PC-9 (cell line): Measurements from ENCODE around the gene CFAP46. TPM values are rescaled to one million over a fixed set of nuclear protein-coding genes. Genes with fewer than 3 reads are reported as not detected.

ENCODE experiments used
- BruUV-seq: library from RNA; stranded (reverse); fragments of 400-500 nt; replicated peaks from 2 replicates; lab custom pipeline; 2021; lab: Mats Ljungman, UMichigan
- CTCF ChIA-PET: fragments of 300-600 bp; sonication (Branson Sonifier 250); formaldehyde crosslinking; loops from one replicate; lab custom pipeline; 2022; ENCODE audit warnings: antibody characterized with exemption; lab: Charles Lee
- POLR2A ChIA-PET: fragments of 300-600 bp; sonication (Branson Sonifier 250); formaldehyde crosslinking; loops from one replicate; lab custom pipeline; 2022; ENCODE audit warnings: antibody characterized with exemption; ENCODE audit not compliant: unreplicated experiment; lab: Charles Lee
- DNase-seq, 2 experiments: peaks; one replicate each; pipeline versions ENCODE4 v3.0.0 to v3.0.0-alpha.2; 2015 to 2022; ENCODE audit warnings: mixed read lengths in 1 of 2
- H2AFZ ChIP-seq: fragments of 200-600 bp; sonication (generic); 2 replicates; pipeline ENCODE4 v1.8.1; 2017; ENCODE audit warnings: antibody characterized with exemption
- H3F3A ChIP-seq: fragments of 200-600 bp; sonication (generic); 2 replicates; pipeline ENCODE4 v1.8.1; 2017; ENCODE audit warnings: antibody characterized with exemption, mild to moderate bottlenecking, low read depth; ENCODE audit not compliant: insufficient read depth
- H3K27ac ChIP-seq: fragments of 200-600 bp; sonication (generic); 2 replicates; pipeline ENCODE4 v1.6.1; 2016; ENCODE audit warnings: mixed run types
- H3K27me3 ChIP-seq: fragments of 200-600 bp; sonication (generic); 2 replicates; pipeline ENCODE4 v1.6.1; 2016; ENCODE audit warnings: low read depth, mixed run types; ENCODE audit not compliant: insufficient read depth
- H3K36me3 ChIP-seq: fragments of 200-600 bp; sonication (generic); 2 replicates; pipeline ENCODE4 v1.6.1; 2016; ENCODE audit warnings: low read depth, mixed run types
- H3K4me1 ChIP-seq: fragments of 200-600 bp; sonication (generic); replicated peaks from 2 replicates; pipeline ENCODE4 v1.6.1; 2016; ENCODE audit warnings: mixed run types; ENCODE audit not compliant: insufficient read depth
- H3K4me2 ChIP-seq: fragments of 200-600 bp; sonication (generic); 2 replicates; pipeline ENCODE4 v1.6.1; 2017; ENCODE audit warnings: mixed run types
- H3K4me3 ChIP-seq: fragments of 200-600 bp; sonication (generic); 2 replicates; pipeline ENCODE4 v1.6.1; 2016; ENCODE audit warnings: mixed run types
- H3K79me2 ChIP-seq: fragments of 200-600 bp; sonication (generic); 2 replicates; pipeline ENCODE4 v1.6.1; 2017; ENCODE audit warnings: low read depth, mixed run types
- H3K9me2 ChIP-seq: fragments of 200-600 bp; sonication (generic); 2 replicates; pipeline ENCODE4 v1.8.1; 2017; ENCODE audit warnings: mild to moderate bottlenecking; ENCODE audit not compliant: insufficient read depth
- H3K9me3 ChIP-seq: fragments of 200-600 bp; sonication (generic); 2 replicates; pipeline ENCODE4 v1.8.1; 2016; ENCODE audit warnings: low read depth; ENCODE audit not compliant: insufficient read depth
- H4K20me1 ChIP-seq: fragments of 200-600 bp; sonication (generic); 2 replicates; pipeline ENCODE4 v1.8.1; 2017; ENCODE audit not compliant: insufficient read depth
- EZH2 ChIP-seq: fragments of 200-600 bp; sonication (generic); IDR thresholded peaks from 2 replicates; pipeline ENCODE4 v1.8.0; 2017; ENCODE audit warnings: antibody characterized with exemption, low read depth
- intact Hi-C: fragments of 100-400 bp; cut with micrococcal nuclease; formaldehyde crosslinking; loops from one replicate; pipeline ENCODE4 v1.10.0; 2022; ENCODE audit not compliant: unreplicated experiment
- total RNA-seq: library from RNA; stranded (reverse); gene quantifications from 2 replicates; pipeline ENCODE4 v1.2.3, GENCODE V29; 2021
- TF ChIP-seq, protein P1 (sequence below): fragments of 200-600 bp; sonication (generic); conservative IDR thresholded peaks from 2 replicates; pipeline ENCODE4 v1.6.1; 2017; ENCODE audit warnings: mixed run types, antibody characterized with exemption, mild to moderate bottlenecking, moderate library complexity

Gene CFAP46
- total RNA-seq, 1 experiment from 2014 or later: not detected

DNA sequence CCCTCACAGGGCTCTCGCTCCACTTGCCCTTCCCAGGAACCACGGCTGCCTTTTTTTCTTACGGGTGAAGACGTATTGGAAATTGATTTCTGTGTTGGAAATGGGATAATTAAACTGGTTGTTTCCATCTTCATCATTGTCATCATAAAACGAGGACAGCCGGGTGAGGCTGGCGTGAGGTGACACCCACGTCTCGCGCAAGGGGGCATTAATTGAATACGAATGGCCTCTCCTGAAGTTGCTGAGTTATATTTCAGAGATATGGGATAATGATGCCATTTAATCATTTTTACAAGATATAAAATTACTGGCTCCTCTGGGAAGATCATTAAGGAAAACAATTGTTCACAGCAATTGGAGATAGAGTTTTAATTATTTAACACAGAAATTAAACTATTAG lies 138.1 kb downstream of the CFAP46 start:
- Histone ChIP-seq H3K9me3 (no peaks in the 10 kb centered on the region), H3K4me2 (no peak overlapping the region), H3K4me1 (no peaks in the 10 kb centered on the region), H3K36me3 (no peaks in the 10 kb centered on the region), H3K4me3 (no peak overlapping the region), H3F3A (no peaks in the 10 kb centered on the region), H3K27ac (no peak overlapping the region), H3K27me3 (peaks cover 7% of the 10 kb centered on the region; the same call in 1 of the 2 replicates), H3K9me2 (no peaks in the 10 kb centered on the region), H4K20me1 (no peaks in the 10 kb centered on the region), H3K79me2 (no peaks in the 10 kb centered on the region), H2AFZ (no peak overlapping the region)
- no TSS peak for BruUV-seq
- intact Hi-C loops: no loop called here
- POLR2A ChIA-PET: no interaction called here
- no peak for DNase-seq
- CTCF ChIA-PET: no interaction called here
- no peak for TF ChIP-seq EZH2
- TF ChIP-seq, protein P1, sequence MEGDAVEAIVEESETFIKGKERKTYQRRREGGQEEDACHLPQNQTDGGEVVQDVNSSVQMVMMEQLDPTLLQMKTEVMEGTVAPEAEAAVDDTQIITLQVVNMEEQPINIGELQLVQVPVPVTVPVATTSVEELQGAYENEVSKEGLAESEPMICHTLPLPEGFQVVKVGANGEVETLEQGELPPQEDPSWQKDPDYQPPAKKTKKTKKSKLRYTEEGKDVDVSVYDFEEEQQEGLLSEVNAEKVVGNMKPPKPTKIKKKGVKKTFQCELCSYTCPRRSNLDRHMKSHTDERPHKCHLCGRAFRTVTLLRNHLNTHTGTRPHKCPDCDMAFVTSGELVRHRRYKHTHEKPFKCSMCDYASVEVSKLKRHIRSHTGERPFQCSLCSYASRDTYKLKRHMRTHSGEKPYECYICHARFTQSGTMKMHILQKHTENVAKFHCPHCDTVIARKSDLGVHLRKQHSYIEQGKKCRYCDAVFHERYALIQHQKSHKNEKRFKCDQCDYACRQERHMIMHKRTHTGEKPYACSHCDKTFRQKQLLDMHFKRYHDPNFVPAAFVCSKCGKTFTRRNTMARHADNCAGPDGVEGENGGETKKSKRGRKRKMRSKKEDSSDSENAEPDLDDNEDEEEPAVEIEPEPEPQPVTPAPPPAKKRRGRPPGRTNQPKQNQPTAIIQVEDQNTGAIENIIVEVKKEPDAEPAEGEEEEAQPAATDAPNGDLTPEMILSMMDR: no peak

DNA sequence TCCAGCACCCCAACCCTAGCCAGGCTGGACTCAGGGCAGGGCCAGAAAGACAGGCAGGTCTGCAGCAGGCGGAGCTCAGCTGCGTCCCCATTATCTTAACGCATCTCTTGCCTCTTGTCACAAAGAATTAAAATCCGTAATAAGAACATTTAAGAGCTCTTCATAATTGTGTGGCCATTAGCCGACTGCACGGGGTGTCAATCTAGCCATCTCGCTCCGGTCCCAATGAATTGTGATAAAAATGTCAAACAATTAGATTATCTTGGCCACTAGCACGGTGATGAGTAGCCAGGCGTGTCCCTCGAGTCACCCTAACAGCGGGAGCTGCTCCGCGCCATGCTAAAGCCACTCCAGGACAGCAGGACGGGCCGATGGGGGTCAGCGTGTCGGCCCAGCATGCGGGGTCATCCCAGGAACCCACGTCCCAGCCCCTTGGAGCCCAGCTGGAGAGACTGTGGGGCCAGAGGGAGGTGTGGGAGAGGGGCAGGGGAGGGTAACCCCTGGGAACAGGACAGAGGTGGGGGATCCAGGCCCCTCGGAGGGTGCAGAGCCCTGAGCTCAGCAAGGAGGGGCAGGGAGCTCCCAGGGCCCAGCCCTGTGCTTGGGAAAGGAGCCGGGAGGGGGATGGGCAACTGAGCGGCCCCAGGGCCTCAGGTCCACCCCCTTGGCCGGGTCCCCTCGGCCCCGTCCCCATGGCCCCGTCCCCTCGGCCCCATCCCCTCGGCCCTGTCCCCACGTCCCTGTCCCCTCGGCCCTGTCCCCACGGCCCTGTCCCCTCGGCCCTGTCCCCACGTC lies 138.8 kb downstream of the CFAP46 start:
- H3K27ac ChIP-seq: no peak overlapping the region
- H3F3A ChIP-seq: no peaks in the 10 kb centered on the region
- no peak for TF ChIP-seq EZH2
- TF ChIP-seq, protein P1: no peak
- H3K79me2 ChIP-seq: no peaks in the 10 kb centered on the region
- intact Hi-C loops: no loop called here
- H2AFZ ChIP-seq: no peak overlapping the region
- H3K9me2 ChIP-seq: no peaks in the 10 kb centered on the region
- H4K20me1 ChIP-seq: no peaks in the 10 kb centered on the region
- no peak for DNase-seq
- no peaks in the 10 kb centered on the region for H3K4me1 ChIP-seq
- no peaks in the 10 kb centered on the region for H3K9me3 ChIP-seq
- no peak overlapping the region for H3K4me3 ChIP-seq
- BruUV-seq: no TSS peak
- ChIA-PET CTCF (no interaction called here), POLR2A (interaction anchor here (0.6 kb wide), 1 partner anchor 9 kb away, joined by 4 read pairs; no protein-coding TSS in a partner anchor)
- H3K4me2 ChIP-seq: no peak overlapping the region
- H3K27me3 ChIP-seq: peaks cover 3% of the 10 kb centered on the region; the same call in 1 of the 2 replicates
- H3K36me3 ChIP-seq: no peaks in the 10 kb centered on the region

DNA sequence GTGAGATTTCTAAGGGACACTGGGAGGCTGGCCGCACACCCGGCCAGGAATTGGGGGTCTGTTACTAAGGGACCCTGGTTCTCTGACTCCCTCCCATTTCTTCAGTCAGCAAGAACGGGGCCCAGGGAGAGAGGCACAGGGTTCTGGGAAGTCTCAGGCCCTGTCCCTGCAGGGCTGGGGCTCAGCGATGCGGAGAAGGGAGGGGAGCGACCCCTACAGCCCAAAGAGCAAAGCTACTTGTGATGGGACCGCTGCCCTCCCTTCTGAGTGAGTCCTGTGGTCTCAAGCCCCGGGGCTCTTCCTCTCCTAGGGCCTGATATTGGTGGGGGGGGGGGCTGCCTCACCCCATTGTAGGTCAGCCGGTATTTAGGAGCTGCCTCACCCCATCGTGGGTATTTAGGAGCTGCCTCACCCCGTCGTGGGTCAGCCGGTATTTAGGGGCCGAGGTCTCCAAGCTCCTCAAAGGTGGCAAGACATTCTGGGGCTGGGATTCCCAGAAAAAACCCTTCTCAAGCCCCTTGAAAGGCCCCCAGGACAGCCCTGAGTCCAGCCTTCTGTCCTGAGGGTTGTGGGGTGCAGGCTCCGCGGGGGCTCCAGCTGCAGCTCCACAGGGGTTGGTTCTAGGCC lies 139.6 kb downstream of the CFAP46 start:
- Histone ChIP-seq H3K4me3 (no peak overlapping the region), H3K36me3 (no peaks in the 10 kb centered on the region), H3K4me1 (no peaks in the 10 kb centered on the region), H3K79me2 (no peaks in the 10 kb centered on the region), H4K20me1 (no peaks in the 10 kb centered on the region), H3K9me2 (no peaks in the 10 kb centered on the region), H3K9me3 (no peaks in the 10 kb centered on the region), H3K4me2 (no peak overlapping the region), H3F3A (no peaks in the 10 kb centered on the region), H2AFZ (no peak overlapping the region), H3K27me3 (peaks cover 3% of the 10 kb centered on the region; the same call in 1 of the 2 replicates), H3K27ac (no peak overlapping the region)
- CTCF ChIA-PET: no interaction called here
- BruUV-seq: no TSS peak
- DNase-seq: no peak
- intact Hi-C loops: no loop called here
- POLR2A ChIA-PET: interaction anchor here (0.6 kb wide), 1 partner anchor 8 kb away, joined by 4 read pairs; no protein-coding TSS in a partner anchor
- TF ChIP-seq, protein P1: no peak
- TF ChIP-seq EZH2: no peak
